Measurements from ENCODE around the gene SPRY1. TPM values are rescaled to one million over a fixed set of nuclear protein-coding genes. Genes with fewer than 3 reads are reported as not detected.

Gene SPRY1
- total RNA-seq, 4 donors from 2014 or later: 22.1 to 47.2 (median 33.7) TPM

DNA sequence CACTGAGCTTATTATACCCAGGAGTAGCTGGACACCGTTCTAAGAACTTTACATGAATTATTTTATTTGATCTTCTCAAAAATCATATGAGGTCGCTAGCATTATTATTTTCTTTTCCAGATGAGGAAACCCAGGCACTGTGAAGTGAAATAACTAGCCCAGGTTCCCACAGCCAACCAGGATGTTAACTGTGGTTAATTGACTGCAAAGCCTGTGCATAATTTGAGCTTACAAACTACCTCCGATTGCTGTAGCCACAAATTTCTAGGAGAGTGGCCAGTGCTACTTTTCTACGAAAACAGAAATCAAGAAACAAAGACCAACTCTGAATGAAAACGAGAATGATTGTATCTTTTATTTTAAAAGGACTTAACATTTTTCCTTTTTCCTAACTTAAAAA lies 27.2 kb downstream of the SPRY1 start:
- no peak for DNase-seq

DNA sequence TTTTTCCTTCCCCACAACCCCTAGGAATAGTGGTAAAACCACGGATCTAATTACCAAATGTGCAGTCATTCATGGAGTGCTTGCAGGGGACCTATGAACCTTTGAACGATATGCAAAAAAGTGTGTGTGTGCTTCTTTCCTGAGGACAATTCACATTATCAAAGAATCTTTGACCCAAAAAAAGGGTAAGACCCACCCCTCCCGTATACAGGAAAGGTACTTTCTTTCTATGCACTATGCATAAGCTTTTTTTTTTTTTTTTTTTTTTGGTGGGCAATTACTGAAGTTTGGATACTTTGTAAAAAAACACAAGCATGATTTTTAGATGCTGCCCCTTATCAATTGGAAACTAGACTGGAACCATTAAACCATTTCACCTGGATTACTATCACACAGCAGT lies 31.4 kb downstream of the SPRY1 start:
- no peaks in the 10 kb centered on the region for H3K4me1 ChIP-seq
- H3K27me3 ChIP-seq: no peaks in the 10 kb centered on the region
- TF ChIP-seq POLR2A (IDR thresholded peaks at IDR 0.05): no peak
- TF ChIP-seq EP300 (IDR thresholded peaks at IDR 0.05; ENCODE audit: low read depth): no peak
- TF ChIP-seq POLR2AphosphoS5 (IDR thresholded peaks at IDR 0.05): no peak
- TF ChIP-seq, protein P1, sequence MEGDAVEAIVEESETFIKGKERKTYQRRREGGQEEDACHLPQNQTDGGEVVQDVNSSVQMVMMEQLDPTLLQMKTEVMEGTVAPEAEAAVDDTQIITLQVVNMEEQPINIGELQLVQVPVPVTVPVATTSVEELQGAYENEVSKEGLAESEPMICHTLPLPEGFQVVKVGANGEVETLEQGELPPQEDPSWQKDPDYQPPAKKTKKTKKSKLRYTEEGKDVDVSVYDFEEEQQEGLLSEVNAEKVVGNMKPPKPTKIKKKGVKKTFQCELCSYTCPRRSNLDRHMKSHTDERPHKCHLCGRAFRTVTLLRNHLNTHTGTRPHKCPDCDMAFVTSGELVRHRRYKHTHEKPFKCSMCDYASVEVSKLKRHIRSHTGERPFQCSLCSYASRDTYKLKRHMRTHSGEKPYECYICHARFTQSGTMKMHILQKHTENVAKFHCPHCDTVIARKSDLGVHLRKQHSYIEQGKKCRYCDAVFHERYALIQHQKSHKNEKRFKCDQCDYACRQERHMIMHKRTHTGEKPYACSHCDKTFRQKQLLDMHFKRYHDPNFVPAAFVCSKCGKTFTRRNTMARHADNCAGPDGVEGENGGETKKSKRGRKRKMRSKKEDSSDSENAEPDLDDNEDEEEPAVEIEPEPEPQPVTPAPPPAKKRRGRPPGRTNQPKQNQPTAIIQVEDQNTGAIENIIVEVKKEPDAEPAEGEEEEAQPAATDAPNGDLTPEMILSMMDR (IDR thresholded peaks at IDR 0.05): no peak
- no peak overlapping the region for H3K27ac ChIP-seq
- in situ Hi-C loops (cut with MboI; ENCODE audit: low pct_ligation_motif_present in 1 of 4, low pct_unique_long_range_greater_than_20kb in 1 of 4, low sequenced_read_pairs in 3 of 4) (no loop called here), intact Hi-C loops (cut with DNase I; ENCODE audit: low total_unique reads) (no loop called here)
- H3K9me3 ChIP-seq: no peaks in the 10 kb centered on the region
- H3K4me3 ChIP-seq: no peak overlapping the region
- no peak for DNase-seq
- WGBS, 2 donors (ENCODE audit: low coverage in 1 of 2): 91 to 97% methylated on average over 3 of the region's 3 CpGs
- H3K36me3 ChIP-seq: no peaks in the 10 kb centered on the region

More for the DNA sequence above, 27.2 kb downstream of the SPRY1 start:
- H3K4me3 ChIP-seq: no peak overlapping the region
- no peaks in the 10 kb centered on the region for H3K9me3 ChIP-seq
- WGBS, 2 donors (ENCODE audit: low coverage in 1 of 2): 84 to 85% methylated on average over 5 of the region's 5 CpGs
- intact Hi-C loops (cut with DNase I; ENCODE audit: low total_unique reads): no loop called here
- no peak for TF ChIP-seq POLR2AphosphoS5 (IDR thresholded peaks at IDR 0.05)
- no peak overlapping the region for H3K27ac ChIP-seq
- H3K4me1 ChIP-seq: peaks cover 0 to 11% (median under 1%) of the 10 kb centered on the region in 4 donors
- in situ Hi-C loops (cut with MboI; ENCODE audit: low pct_ligation_motif_present in 1 of 4, low pct_unique_long_range_greater_than_20kb in 1 of 4, low sequenced_read_pairs in 3 of 4): no loop called here
- no peaks in the 10 kb centered on the region for H3K36me3 ChIP-seq
- no peaks in the 10 kb centered on the region for H3K27me3 ChIP-seq

DNA sequence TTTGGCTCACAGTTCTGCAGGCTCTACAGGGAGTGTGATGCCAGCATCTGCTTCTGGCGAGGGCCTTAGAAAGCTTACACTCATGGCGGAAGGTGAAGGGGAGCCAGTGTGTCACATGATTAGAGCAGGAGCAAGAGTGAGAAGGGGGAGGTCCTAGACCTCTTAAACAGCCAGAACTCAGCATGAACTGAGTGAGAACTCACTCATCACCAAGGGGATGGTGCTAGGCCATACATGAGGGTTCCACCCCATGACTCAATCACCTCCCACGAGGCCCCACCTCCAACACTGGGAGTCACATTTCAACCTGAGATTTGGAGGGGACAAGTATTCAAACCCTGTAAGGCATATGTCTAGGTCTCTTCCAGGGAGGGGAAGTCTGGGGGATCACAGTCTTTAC lies 33.4 kb downstream of the SPRY1 start:
- Histone ChIP-seq H3K27ac (no peak overlapping the region), H3K9me3 (no peaks in the 10 kb centered on the region), H3K27me3 (no peaks in the 10 kb centered on the region), H3K4me1 (no peaks in the 10 kb centered on the region), H3K4me3 (no peak overlapping the region), H3K36me3 (no peaks in the 10 kb centered on the region)
- DNase-seq: no peak
- WGBS, 2 donors (ENCODE audit: low coverage in 1 of 2): 94% methylated on average over 3 of the region's 3 CpGs; no CpG with 5 or more reads in 1 of the 2 donors
- intact Hi-C loops (cut with DNase I; ENCODE audit: low total_unique reads) (no loop called here), in situ Hi-C loops (cut with MboI; ENCODE audit: low pct_ligation_motif_present in 1 of 4, low pct_unique_long_range_greater_than_20kb in 1 of 4, low sequenced_read_pairs in 3 of 4) (no loop called here)
- no peak for TF ChIP-seq POLR2AphosphoS5 (IDR thresholded peaks at IDR 0.05)
- no peak for TF ChIP-seq EP300 (IDR thresholded peaks at IDR 0.05; ENCODE audit: low read depth)
- TF ChIP-seq, protein P1 (IDR thresholded peaks at IDR 0.05): no peak
- no peak for TF ChIP-seq POLR2A (IDR thresholded peaks at IDR 0.05)

DNA sequence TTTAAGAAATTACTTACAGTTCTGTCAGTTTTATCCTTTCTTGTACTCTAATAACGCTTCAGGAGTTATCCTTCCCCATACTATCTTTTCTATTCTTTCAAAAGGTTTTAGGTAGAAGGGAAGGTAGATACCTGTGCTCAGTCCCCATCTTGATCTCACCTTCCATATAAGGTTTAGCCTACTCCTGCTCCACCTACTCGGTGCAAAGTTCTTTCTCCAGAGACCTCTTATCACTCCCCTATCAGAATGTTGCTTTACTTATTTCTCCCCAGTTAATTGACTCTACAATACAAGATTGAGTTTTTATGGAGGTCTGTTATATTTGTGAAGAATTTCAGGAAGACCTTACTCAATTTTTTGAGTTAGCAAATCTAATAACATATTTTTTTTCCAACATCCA lies 33.9 kb downstream of the SPRY1 start:
- Histone ChIP-seq H3K27ac (no peak overlapping the region), H3K27me3 (no peaks in the 10 kb centered on the region), H3K4me3 (no peak overlapping the region), H3K9me3 (no peaks in the 10 kb centered on the region), H3K4me1 (no peaks in the 10 kb centered on the region), H3K36me3 (no peaks in the 10 kb centered on the region)
- DNase-seq: no peak
- in situ Hi-C loops (cut with MboI; ENCODE audit: low pct_ligation_motif_present in 1 of 4, low pct_unique_long_range_greater_than_20kb in 1 of 4, low sequenced_read_pairs in 3 of 4): no loop called here
- intact Hi-C loops (cut with DNase I; ENCODE audit: low total_unique reads): no loop called here
- 84 to 91% methylated on average over 2 of the region's 2 CpGs for WGBS, 2 donors (ENCODE audit: low coverage in 1 of 2)
- TF ChIP-seq POLR2A (IDR thresholded peaks at IDR 0.05) (no peak), POLR2AphosphoS5 (IDR thresholded peaks at IDR 0.05) (no peak), EP300 (IDR thresholded peaks at IDR 0.05; ENCODE audit: low read depth) (no peak)
- TF ChIP-seq, protein P1 (IDR thresholded peaks at IDR 0.05): no peak

DNA sequence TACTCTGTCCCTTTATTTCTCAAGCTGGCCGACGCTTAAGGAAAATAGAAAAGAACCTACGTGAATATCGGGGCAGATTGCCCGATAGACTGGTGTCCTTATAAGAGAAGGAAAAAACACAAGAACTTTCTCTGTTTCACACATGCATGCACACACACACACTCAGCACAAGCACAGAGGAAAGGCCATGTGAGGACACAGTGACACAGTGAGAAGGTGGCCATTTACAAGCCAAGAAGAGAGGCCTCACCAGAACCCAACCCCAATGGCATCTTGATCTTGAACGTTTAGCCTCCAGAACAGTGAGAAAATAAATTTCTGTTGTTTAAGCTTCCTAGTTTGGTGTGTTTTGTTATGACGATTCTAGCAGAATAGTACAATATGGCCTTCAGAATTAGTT lies 37.0 kb downstream of the SPRY1 start:
- no peak for DNase-seq
- Histone ChIP-seq H3K27me3 (no peaks in the 10 kb centered on the region), H3K36me3 (no peaks in the 10 kb centered on the region), H3K4me3 (no peak overlapping the region), H3K9me3 (no peaks in the 10 kb centered on the region), H3K4me1 (no peaks in the 10 kb centered on the region), H3K27ac (no peak overlapping the region)
- no peak for TF ChIP-seq EP300 (IDR thresholded peaks at IDR 0.05; ENCODE audit: low read depth)
- no peak for TF ChIP-seq POLR2A (IDR thresholded peaks at IDR 0.05)
- no peak for TF ChIP-seq POLR2AphosphoS5 (IDR thresholded peaks at IDR 0.05)
- TF ChIP-seq, protein P1 (IDR thresholded peaks at IDR 0.05): no peak
- intact Hi-C loops (cut with DNase I; ENCODE audit: low total_unique reads) (no loop called here), in situ Hi-C loops (cut with MboI; ENCODE audit: low pct_ligation_motif_present in 1 of 4, low pct_unique_long_range_greater_than_20kb in 1 of 4, low sequenced_read_pairs in 3 of 4) (no loop called here)
- 92 to 94% methylated on average over 7 of the region's 7 CpGs for WGBS, 2 donors (ENCODE audit: low coverage in 1 of 2)
